Neural progenitor cell (in vitro differentiated cells): ENCODE results near the gene PLEKHS1.

Experiments
- CTCF ChIP-seq: fragments of 200-600 bp; sonication (generic); IDR thresholded peaks from 2 replicates; pipeline ENCODE4 v1.5.1; 2017; ENCODE audit warnings: antibody characterized with exemption, mild to moderate bottlenecking
- EZH2 ChIP-seq: fragments of 200-600 bp; sonication (generic); IDR thresholded peaks from 2 replicates; pipeline ENCODE4 v1.6.1; 2017; ENCODE audit warnings: antibody characterized with exemption, mild to moderate bottlenecking, moderate library complexity
- EZH2phosphoT487 ChIP-seq: fragments of 200-600 bp; sonication (generic); IDR thresholded peaks from 2 replicates; pipeline ENCODE4 v1.6.1; 2017; ENCODE audit warnings: antibody characterized with exemption

DNA sequence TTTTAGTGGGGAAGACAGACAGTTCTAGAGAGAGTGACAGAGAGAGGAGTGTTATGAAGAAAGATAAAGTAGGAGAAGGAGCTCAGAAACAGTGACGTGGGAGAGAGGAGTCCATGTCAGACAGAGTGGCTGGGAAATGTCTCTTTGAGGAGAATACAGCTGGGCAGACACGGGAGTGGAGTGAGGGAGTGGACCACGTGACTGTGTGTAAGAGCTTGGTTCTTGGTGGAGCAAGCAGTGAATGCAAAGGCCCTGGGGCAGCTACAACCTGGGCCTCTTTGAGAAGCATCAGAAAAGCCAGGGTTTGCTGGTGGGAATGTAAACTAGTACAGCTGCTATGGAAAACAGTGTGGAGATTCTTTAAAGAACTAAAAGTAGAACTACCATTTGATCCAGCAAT, 11.9 kb upstream of the PLEKHS1 start:
- TF ChIP-seq CTCF (no peak), EZH2 (no peak), EZH2phosphoT487 (no peak)
